ENCODE measurements around the gene SOAT2. TPM values are rescaled to one million over a fixed set of nuclear protein-coding genes. Genes with fewer than 3 reads are reported as not detected.
A peak's percentile ranks its signal among the peaks of the same experiment; 100 is the strongest.

SOAT2 gene
- total and polyA plus RNA-seq, 2 donors: 0.61 to 0.71 TPM

- Histone ChIP-seq H3K4me1 (ENCODE audit: control insufficient read depth in 2 of 2, insufficient read depth in 2 of 2, low read length in 2 of 2) (peaks cover 7 to 18% of the 10 kb centered on the region in 2 donors), H3K36me3 (ENCODE audit: control insufficient read depth in 2 of 2, insufficient read depth in 2 of 2, low read length in 1 of 2) (peaks cover 18 to 26% of the 10 kb centered on the region in 2 donors), H3K27me3 (ENCODE audit: control insufficient read depth in 2 of 2, insufficient read depth in 1 of 2, low read length in 1 of 2) (no peaks in the 10 kb centered on the region), H3K9me3 (ENCODE audit: control insufficient read depth in 2 of 2, insufficient read depth in 1 of 2, low read length in 1 of 2) (no peaks in the 10 kb centered on the region), H3K27ac (ENCODE audit: low read depth in 1 of 2, low read length in 1 of 2) (peak within 1 kb of the TSS; percentile 74 to 94), H3K4me3 (ENCODE audit: low read length in 2 of 2) (peak within 1 kb of the TSS; percentile 66 to 84)
- peak; percentile 77 to 98 (median 94) for DNase-seq (ENCODE audit: low read depth in 6 of 9, low spot score in 9 of 9)
- 5% methylated on average over 67 of the region's 67 CpGs for WGBS
These were observed 23.8 kb upstream of the SOAT2 start, which contains the start of gene SPRYD3 for GRCh38 chr12:53079226-53080117. Gene SPRYD3, minus strand, starts transcription at chr12:53079390. Its CDS starts 57 bp downstream, at chr12:53079333.

- WGBS: 84% methylated on average over 2 of the region's 2 CpGs
These were observed 20.6 kb upstream of the SOAT2 start for GRCh38 chr12:53082637-53083175.

DNA sequence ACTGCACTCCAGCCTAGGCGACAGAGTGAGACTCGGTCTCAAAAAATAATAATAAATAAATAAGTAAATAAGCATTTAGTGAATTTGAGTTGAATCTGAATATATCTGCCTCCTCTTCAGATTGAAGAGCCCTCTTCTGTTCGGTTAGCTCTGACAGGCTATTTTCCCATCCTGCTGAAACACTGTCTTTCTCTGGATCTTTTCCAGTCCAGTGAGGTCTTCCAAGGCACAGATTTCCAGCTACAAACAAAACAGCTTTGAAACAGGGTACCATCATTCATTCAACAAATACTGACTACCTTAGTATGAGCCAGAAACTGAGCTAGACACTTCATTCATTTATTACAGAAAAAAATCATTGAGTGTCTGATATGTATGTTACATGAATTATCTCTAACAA lies 16.9 kb upstream of the SOAT2 start:
- no peaks in the 10 kb centered on the region for H3K4me1 ChIP-seq (ENCODE audit: control insufficient read depth in 2 of 2, insufficient read depth in 2 of 2, low read length in 2 of 2)
- H3K9me3 ChIP-seq (ENCODE audit: control insufficient read depth in 2 of 2, insufficient read depth in 1 of 2, low read length in 1 of 2): no peaks in the 10 kb centered on the region
- WGBS: 92% methylated on average over 3 of the region's 3 CpGs
- DNase-seq (ENCODE audit: low read depth in 6 of 9, low spot score in 9 of 9): no peak
- H3K4me3 ChIP-seq (ENCODE audit: low read length in 2 of 2): no peak overlapping the region
- no peaks in the 10 kb centered on the region for H3K36me3 ChIP-seq (ENCODE audit: control insufficient read depth in 2 of 2, insufficient read depth in 2 of 2, low read length in 1 of 2)
- no peak overlapping the region for H3K27ac ChIP-seq (ENCODE audit: low read depth in 1 of 2, low read length in 1 of 2)
- H3K27me3 ChIP-seq (ENCODE audit: control insufficient read depth in 2 of 2, insufficient read depth in 1 of 2, low read length in 1 of 2): peaks cover 0 to 2% of the 10 kb centered on the region in 2 donors

More at GRCh38 chr12:53082637-53083175, 20.6 kb upstream of the SOAT2 start:
- no peaks in the 10 kb centered on the region for H3K36me3 ChIP-seq (ENCODE audit: control insufficient read depth in 2 of 2, insufficient read depth in 2 of 2, low read length in 1 of 2)
- DNase-seq (ENCODE audit: low read depth in 6 of 9, low spot score in 9 of 9): no peak
- no peaks in the 10 kb centered on the region for H3K9me3 ChIP-seq (ENCODE audit: control insufficient read depth in 2 of 2, insufficient read depth in 1 of 2, low read length in 1 of 2)
- no peaks in the 10 kb centered on the region for H3K27me3 ChIP-seq (ENCODE audit: control insufficient read depth in 2 of 2, insufficient read depth in 1 of 2, low read length in 1 of 2)
- peaks cover 7 to 16% of the 10 kb centered on the region in 2 donors for H3K4me1 ChIP-seq (ENCODE audit: control insufficient read depth in 2 of 2, insufficient read depth in 2 of 2, low read length in 2 of 2)
- H3K4me3 ChIP-seq (ENCODE audit: low read length in 2 of 2): no peak overlapping the region
- H3K27ac ChIP-seq (ENCODE audit: low read depth in 1 of 2, low read length in 1 of 2): no peak overlapping the region

GRCh38 chr12:53090105-53090504 lies 13.2 kb upstream of the SOAT2 start:
- Histone ChIP-seq H3K9me3 (ENCODE audit: control insufficient read depth in 2 of 2, insufficient read depth in 1 of 2, low read length in 1 of 2) (no peaks in the 10 kb centered on the region), H3K4me3 (ENCODE audit: low read length in 2 of 2) (no peak overlapping the region), H3K27me3 (ENCODE audit: control insufficient read depth in 2 of 2, insufficient read depth in 1 of 2, low read length in 1 of 2) (peaks cover 0 to 2% of the 10 kb centered on the region in 2 donors), H3K27ac (ENCODE audit: low read depth in 1 of 2, low read length in 1 of 2) (no peak overlapping the region), H3K36me3 (ENCODE audit: control insufficient read depth in 2 of 2, insufficient read depth in 2 of 2, low read length in 1 of 2) (no peaks in the 10 kb centered on the region), H3K4me1 (ENCODE audit: control insufficient read depth in 2 of 2, insufficient read depth in 2 of 2, low read length in 2 of 2) (no peaks in the 10 kb centered on the region)
- WGBS: 98% methylated on average over 6 of the region's 6 CpGs
- DNase-seq (ENCODE audit: low read depth in 6 of 9, low spot score in 9 of 9): no peak

GRCh38 chr12:53090554-53090953 lies 12.7 kb upstream of the SOAT2 start:
- Histone ChIP-seq H3K27me3 (ENCODE audit: control insufficient read depth in 2 of 2, insufficient read depth in 1 of 2, low read length in 1 of 2) (peaks cover 0 to 2% of the 10 kb centered on the region in 2 donors), H3K9me3 (ENCODE audit: control insufficient read depth in 2 of 2, insufficient read depth in 1 of 2, low read length in 1 of 2) (no peaks in the 10 kb centered on the region), H3K4me3 (ENCODE audit: low read length in 2 of 2) (no peak overlapping the region), H3K4me1 (ENCODE audit: control insufficient read depth in 2 of 2, insufficient read depth in 2 of 2, low read length in 2 of 2) (no peaks in the 10 kb centered on the region), H3K27ac (ENCODE audit: low read depth in 1 of 2, low read length in 1 of 2) (no peak overlapping the region), H3K36me3 (ENCODE audit: control insufficient read depth in 2 of 2, insufficient read depth in 2 of 2, low read length in 1 of 2) (no peaks in the 10 kb centered on the region)
- 97% methylated on average over 2 of the region's 2 CpGs for WGBS
- DNase-seq (ENCODE audit: low read depth in 6 of 9, low spot score in 9 of 9): no peak

- Histone ChIP-seq H3K27me3 (ENCODE audit: control insufficient read depth in 2 of 2, insufficient read depth in 1 of 2, low read length in 1 of 2) (peaks cover 2 to 13% of the 10 kb centered on the region in 2 donors), H3K4me1 (ENCODE audit: control insufficient read depth in 2 of 2, insufficient read depth in 2 of 2, low read length in 2 of 2) (no peaks in the 10 kb centered on the region), H3K36me3 (ENCODE audit: control insufficient read depth in 2 of 2, insufficient read depth in 2 of 2, low read length in 1 of 2) (no peaks in the 10 kb centered on the region), H3K4me3 (ENCODE audit: low read length in 2 of 2) (no peak overlapping the region), H3K27ac (ENCODE audit: low read depth in 1 of 2, low read length in 1 of 2) (no peak overlapping the region), H3K9me3 (ENCODE audit: control insufficient read depth in 2 of 2, insufficient read depth in 1 of 2, low read length in 1 of 2) (no peaks in the 10 kb centered on the region)
- 96% methylated on average over 6 of the region's 6 CpGs for WGBS
- no peak for DNase-seq (ENCODE audit: low read depth in 6 of 9, low spot score in 9 of 9)
These were observed 11.5 kb upstream of the SOAT2 start for GRCh38 chr12:53091756-53092155.

GRCh38 chr12:53093777-53094393 lies 9.4 kb upstream of the SOAT2 start:
- H3K27ac ChIP-seq (ENCODE audit: low read depth in 1 of 2, low read length in 1 of 2): no peak overlapping the region
- H3K9me3 ChIP-seq (ENCODE audit: control insufficient read depth in 2 of 2, insufficient read depth in 1 of 2, low read length in 1 of 2): no peaks in the 10 kb centered on the region
- H3K4me1 ChIP-seq (ENCODE audit: control insufficient read depth in 2 of 2, insufficient read depth in 2 of 2, low read length in 2 of 2): peaks cover 7 to 19% of the 10 kb centered on the region in 2 donors
- H3K36me3 ChIP-seq (ENCODE audit: control insufficient read depth in 2 of 2, insufficient read depth in 2 of 2, low read length in 1 of 2): no peaks in the 10 kb centered on the region
- WGBS: 75% methylated on average over 6 of the region's 6 CpGs
- no peak for DNase-seq (ENCODE audit: low read depth in 6 of 9, low spot score in 9 of 9)
- no peak overlapping the region for H3K4me3 ChIP-seq (ENCODE audit: low read length in 2 of 2)
- peaks cover 12 to 34% of the 10 kb centered on the region in 2 donors for H3K27me3 ChIP-seq (ENCODE audit: control insufficient read depth in 2 of 2, insufficient read depth in 1 of 2, low read length in 1 of 2)

GRCh38 chr12:53094394-53094787 lies 8.9 kb upstream of the SOAT2 start:
- H3K4me3 ChIP-seq (ENCODE audit: low read length in 2 of 2): no peak overlapping the region
- no peak overlapping the region for H3K27ac ChIP-seq (ENCODE audit: low read depth in 1 of 2, low read length in 1 of 2)
- H3K36me3 ChIP-seq (ENCODE audit: control insufficient read depth in 2 of 2, insufficient read depth in 2 of 2, low read length in 1 of 2): no peaks in the 10 kb centered on the region
- peaks cover 7 to 24% of the 10 kb centered on the region in 2 donors for H3K4me1 ChIP-seq (ENCODE audit: control insufficient read depth in 2 of 2, insufficient read depth in 2 of 2, low read length in 2 of 2)
- H3K9me3 ChIP-seq (ENCODE audit: control insufficient read depth in 2 of 2, insufficient read depth in 1 of 2, low read length in 1 of 2): no peaks in the 10 kb centered on the region
- peaks cover 14 to 39% of the 10 kb centered on the region in 2 donors for H3K27me3 ChIP-seq (ENCODE audit: control insufficient read depth in 2 of 2, insufficient read depth in 1 of 2, low read length in 1 of 2)
- 95% methylated on average over 6 of the region's 6 CpGs for WGBS
- DNase-seq (ENCODE audit: low read depth in 6 of 9, low spot score in 9 of 9): no peak

Data from thymus (tissue), 11 donors.